ENCODE data around the gene LOC128125822.

LOC128125822 gene

DNA sequence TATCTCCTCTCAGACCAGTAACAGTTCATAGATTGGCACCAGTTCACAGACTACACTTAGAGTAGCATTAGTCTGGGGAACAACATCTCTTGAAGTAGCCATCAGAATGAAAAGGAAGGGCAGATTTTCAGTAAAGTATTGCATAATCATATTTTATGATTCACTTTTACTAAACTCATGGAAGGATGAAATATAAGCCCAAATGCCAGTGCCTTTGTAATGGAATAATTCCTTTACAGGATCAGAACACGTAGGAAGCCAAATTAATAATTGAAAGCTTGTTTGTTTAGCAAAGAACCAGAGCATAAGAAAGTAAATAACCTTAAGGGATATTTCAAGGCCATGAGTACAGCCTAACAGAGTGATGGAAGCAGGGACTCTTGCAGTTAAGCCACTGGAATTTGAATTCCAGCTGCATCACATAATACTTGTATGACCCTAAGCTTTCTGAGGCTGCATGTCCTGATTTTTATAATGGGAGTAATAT, 11.4 kb upstream of the LOC128125822 start:
- Histone ChIP-seq H3K4me2 (peak overlapping the region; percentile 37; the same call in 1 of the 2 replicates), H3K4me3 (no peak overlapping the region)

DNA sequence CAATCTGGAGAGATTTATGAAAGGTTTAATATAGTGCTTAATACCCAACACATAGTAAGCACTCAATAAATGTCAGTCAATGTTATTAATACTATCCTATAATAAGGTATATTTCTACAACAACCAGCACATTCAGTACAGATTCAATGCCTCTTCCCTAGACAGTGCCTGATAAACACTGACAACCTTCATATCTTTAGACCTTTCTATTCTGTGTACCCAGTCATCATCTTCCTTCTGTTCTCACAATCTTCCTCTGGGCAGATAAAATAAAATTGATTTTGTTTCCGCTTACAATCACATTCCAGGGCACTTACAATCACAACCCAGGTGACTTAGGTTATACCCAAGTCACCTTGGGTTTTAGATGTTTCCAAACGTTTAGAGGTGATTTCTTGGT, 11.0 kb upstream of the LOC128125822 start:
- Histone ChIP-seq H3K9me3 (ENCODE audit: insufficient read depth, low read depth) (no peaks in the 10 kb centered on the region), H3K9me2 (ENCODE audit: insufficient read depth) (no peaks in the 10 kb centered on the region), H3K36me3 (ENCODE audit: low read depth) (no peaks in the 10 kb centered on the region), H3K4me2 (no peak overlapping the region), H2AFZ (no peak overlapping the region), H3K4me1 (replicated peaks; ENCODE audit: insufficient read depth) (peaks cover 22% of the 10 kb centered on the region), H4K20me1 (ENCODE audit: insufficient read depth) (no peaks in the 10 kb centered on the region), H3K4me3 (no peak overlapping the region), H3K79me2 (ENCODE audit: low read depth) (no peaks in the 10 kb centered on the region), H3F3A (ENCODE audit: insufficient read depth, low read depth) (peaks cover 15% of the 10 kb centered on the region), H3K27ac (0 out of 2 replicates have a peak overlapping the region, but pooled peaks have one; percentile 35), H3K27me3 (ENCODE audit: insufficient read depth, low read depth) (no peaks in the 10 kb centered on the region)
- ChIA-PET POLR2A (ENCODE audit: unreplicated experiment) (no interaction called here), CTCF (no interaction called here)
- intact Hi-C loops (cut with micrococcal nuclease; ENCODE audit: unreplicated experiment) = no loop called here
- DNase-seq = no peak
- TF ChIP-seq, protein P1, sequence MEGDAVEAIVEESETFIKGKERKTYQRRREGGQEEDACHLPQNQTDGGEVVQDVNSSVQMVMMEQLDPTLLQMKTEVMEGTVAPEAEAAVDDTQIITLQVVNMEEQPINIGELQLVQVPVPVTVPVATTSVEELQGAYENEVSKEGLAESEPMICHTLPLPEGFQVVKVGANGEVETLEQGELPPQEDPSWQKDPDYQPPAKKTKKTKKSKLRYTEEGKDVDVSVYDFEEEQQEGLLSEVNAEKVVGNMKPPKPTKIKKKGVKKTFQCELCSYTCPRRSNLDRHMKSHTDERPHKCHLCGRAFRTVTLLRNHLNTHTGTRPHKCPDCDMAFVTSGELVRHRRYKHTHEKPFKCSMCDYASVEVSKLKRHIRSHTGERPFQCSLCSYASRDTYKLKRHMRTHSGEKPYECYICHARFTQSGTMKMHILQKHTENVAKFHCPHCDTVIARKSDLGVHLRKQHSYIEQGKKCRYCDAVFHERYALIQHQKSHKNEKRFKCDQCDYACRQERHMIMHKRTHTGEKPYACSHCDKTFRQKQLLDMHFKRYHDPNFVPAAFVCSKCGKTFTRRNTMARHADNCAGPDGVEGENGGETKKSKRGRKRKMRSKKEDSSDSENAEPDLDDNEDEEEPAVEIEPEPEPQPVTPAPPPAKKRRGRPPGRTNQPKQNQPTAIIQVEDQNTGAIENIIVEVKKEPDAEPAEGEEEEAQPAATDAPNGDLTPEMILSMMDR (conservative IDR thresholded peaks at IDR 0.05) = no peak
- no TSS peak for BruUV-seq (replicated peaks)

More for the DNA sequence above, 11.4 kb upstream of the LOC128125822 start:
- no peaks in the 10 kb centered on the region for H3K36me3 ChIP-seq (ENCODE audit: low read depth)
- peaks cover 15% of the 10 kb centered on the region for H3F3A ChIP-seq (ENCODE audit: insufficient read depth, low read depth)
- no peak for TF ChIP-seq EZH2 (IDR thresholded peaks at IDR 0.05; ENCODE audit: low read depth)
- TF ChIP-seq, protein P1 (conservative IDR thresholded peaks at IDR 0.05) = no peak
- peaks cover 22% of the 10 kb centered on the region for H3K4me1 ChIP-seq (replicated peaks; ENCODE audit: insufficient read depth)
- H3K9me2 ChIP-seq (ENCODE audit: insufficient read depth) = no peaks in the 10 kb centered on the region
- H3K79me2 ChIP-seq (ENCODE audit: low read depth) = no peaks in the 10 kb centered on the region
- DNase-seq = peak in 1 of 2 experiments; percentile 79
- H4K20me1 ChIP-seq (ENCODE audit: insufficient read depth) = no peaks in the 10 kb centered on the region
- no TSS peak for BruUV-seq (replicated peaks)
- no peaks in the 10 kb centered on the region for H3K9me3 ChIP-seq (ENCODE audit: insufficient read depth, low read depth)
- ChIA-PET CTCF (no interaction called here), POLR2A (ENCODE audit: unreplicated experiment) (no interaction called here)
- H3K27me3 ChIP-seq (ENCODE audit: insufficient read depth, low read depth) = no peaks in the 10 kb centered on the region
- no peak overlapping the region for H2AFZ ChIP-seq
- peak overlapping the region; percentile 35; the same call in 1 of the 2 replicates for H3K27ac ChIP-seq
- intact Hi-C loops (cut with micrococcal nuclease; ENCODE audit: unreplicated experiment) = no loop called here

DNA sequence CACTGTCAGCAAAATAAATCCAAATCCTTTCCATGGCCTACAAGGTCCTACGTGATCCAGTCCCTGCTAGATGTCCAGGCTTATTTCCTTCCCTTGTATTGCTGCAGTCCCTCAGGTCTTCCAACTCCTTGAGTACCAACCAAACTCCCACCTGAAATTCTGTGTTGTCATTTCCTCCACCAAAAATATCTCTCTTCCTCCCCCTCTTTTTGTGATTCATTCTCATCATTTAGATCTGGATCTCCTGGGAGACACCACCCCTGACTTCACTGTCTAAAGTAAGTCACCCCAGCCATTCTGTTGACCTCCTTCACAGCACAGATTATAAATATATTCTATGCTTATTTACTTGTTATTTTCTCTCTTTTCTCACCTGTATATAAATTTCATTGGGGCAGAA, 9.0 kb upstream of the LOC128125822 start:
- POLR2A ChIA-PET (ENCODE audit: unreplicated experiment) = no interaction called here
- no peak overlapping the region for H3K4me3 ChIP-seq
- no peaks in the 10 kb centered on the region for H4K20me1 ChIP-seq (ENCODE audit: insufficient read depth)
- BruUV-seq (replicated peaks) = no TSS peak
- no peak overlapping the region for H2AFZ ChIP-seq
- peaks cover 22% of the 10 kb centered on the region for H3K4me1 ChIP-seq (replicated peaks; ENCODE audit: insufficient read depth)
- intact Hi-C loops (cut with micrococcal nuclease; ENCODE audit: unreplicated experiment) = no loop called here
- H3K27me3 ChIP-seq (ENCODE audit: insufficient read depth, low read depth) = no peaks in the 10 kb centered on the region
- TF ChIP-seq EZH2 (IDR thresholded peaks at IDR 0.05; ENCODE audit: low read depth) = no peak
- TF ChIP-seq, protein P1 (conservative IDR thresholded peaks at IDR 0.05) = no peak
- no peaks in the 10 kb centered on the region for H3K9me2 ChIP-seq (ENCODE audit: insufficient read depth)
- no peaks in the 10 kb centered on the region for H3K79me2 ChIP-seq (ENCODE audit: low read depth)
- peaks cover 15% of the 10 kb centered on the region for H3F3A ChIP-seq (ENCODE audit: insufficient read depth, low read depth)
- H3K4me2 ChIP-seq = no peak overlapping the region
- H3K27ac ChIP-seq = no peak overlapping the region
- no peaks in the 10 kb centered on the region; the same call in 1 of the 2 replicates for H3K9me3 ChIP-seq (ENCODE audit: insufficient read depth, low read depth)
- DNase-seq = no peak
- no peaks in the 10 kb centered on the region for H3K36me3 ChIP-seq (ENCODE audit: low read depth)
- CTCF ChIA-PET = no interaction called here
